ENCODE results near the gene CCRL2. TPM values are rescaled to one million over a fixed set of nuclear protein-coding genes. Genes with fewer than 3 reads are reported as not detected.

CCRL2 gene
- total and polyA plus RNA-seq, 2 of the 8 experiments (the other 6 are each of a cell fraction or from before 2014, with no cell fraction given) = not detected

DNA sequence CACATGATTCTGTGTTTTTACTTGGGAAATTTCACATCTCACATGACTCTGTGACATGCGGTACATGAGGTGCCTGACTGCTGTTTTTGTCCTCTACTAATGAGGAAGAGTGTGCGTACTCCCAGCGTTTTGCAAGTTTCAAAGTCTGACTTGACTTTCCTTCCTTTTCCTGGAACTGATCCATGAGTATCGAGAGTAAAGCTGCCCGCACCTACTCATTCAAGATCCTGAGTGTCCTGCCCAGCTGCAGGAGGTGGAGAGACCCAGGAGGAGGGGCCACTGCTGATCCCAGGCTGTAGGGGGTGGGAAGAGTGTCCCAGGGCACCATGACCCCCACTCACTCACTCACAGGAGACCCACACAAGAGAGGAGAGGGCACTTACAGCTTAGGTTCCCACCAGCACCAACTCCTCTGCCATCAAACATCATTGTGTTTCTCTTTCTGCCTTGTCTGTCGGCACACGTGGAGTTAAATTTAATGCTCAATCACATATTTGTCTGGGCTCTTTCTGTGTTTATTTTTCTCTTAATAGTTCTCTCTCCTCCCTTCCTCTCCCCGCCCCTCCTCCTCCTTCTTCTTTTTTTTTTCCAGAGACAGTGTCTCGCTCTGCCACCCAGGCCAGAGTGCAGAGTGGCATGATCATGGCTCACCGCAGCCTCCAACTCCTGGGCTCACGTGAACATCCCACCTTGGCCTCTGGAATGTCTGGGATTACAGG lies 1.6 kb upstream of the CCRL2 start:
- no peaks in the 10 kb centered on the region for H3K36me3 ChIP-seq (ENCODE audit: control insufficient read depth in 2 of 4, insufficient read depth in 4 of 4, low read length in 3 of 4)
- no peaks in the 10 kb centered on the region for H3K79me1 ChIP-seq (ENCODE audit: low read depth, low read length)
- H3K27me3 ChIP-seq (replicated peaks in 1 of 4; ENCODE audit: control insufficient read depth in 3 of 4, extremely low read depth in 1 of 4, insufficient read depth in 3 of 4, low read length in 3 of 4) = no peaks in the 10 kb centered on the region; a peak in 1 of 7 replicates
- no peaks in the 10 kb centered on the region for H4K20me1 ChIP-seq (replicated peaks in 1 of 2; ENCODE audit: control insufficient read depth in 1 of 2, insufficient read depth in 2 of 2, low read length in 2 of 2)
- no peak overlapping the region for H3K14ac ChIP-seq (ENCODE audit: insufficient read length)
- H4K91ac ChIP-seq (replicated peaks; ENCODE audit: insufficient read length, low read length) = no peak overlapping the region
- WGBS, 2 experiments (ENCODE audit: extremely low coverage in 1 of 2, insufficient coverage in 1 of 2, insufficient read length in 1 of 2, insufficient replicate concordance in 2 of 2, low coverage in 1 of 2, low lambda C conversion rate in 2 of 2, missing lambda C conversion rate in 1 of 2) = 84% methylated on average over 9 of the region's 11 CpGs; no CpG with 5 or more reads in 1 of the 2 experiments
- H2BK20ac ChIP-seq (ENCODE audit: low read length) = no peak overlapping the region
- no peaks in the 10 kb centered on the region for H3K23me2 ChIP-seq (ENCODE audit: low read depth, low read length)
- no peaks in the 10 kb centered on the region for H3K79me2 ChIP-seq (ENCODE audit: control insufficient read depth in 1 of 2, insufficient read depth in 2 of 2, low read length in 2 of 2)
- POLR2A ChIA-PET (ENCODE audit: partially characterized antibody) = no interaction called here
- H3K4ac ChIP-seq (replicated peaks; ENCODE audit: insufficient read length, low read depth, low read length) = no peak overlapping the region
- H4K5ac ChIP-seq (ENCODE audit: insufficient read length, low read depth, low read length) = no peak overlapping the region
- no peak overlapping the region for H3K23ac ChIP-seq (ENCODE audit: insufficient read length)
- H2BK5ac ChIP-seq (ENCODE audit: low read depth, low read length) = no peak overlapping the region
- H3K56ac ChIP-seq (replicated peaks; ENCODE audit: insufficient read length, low read depth, low read length) = no peak overlapping the region
- no peak overlapping the region for H2BK15ac ChIP-seq (ENCODE audit: low read length)
- no peak overlapping the region for H4K8ac ChIP-seq (ENCODE audit: extremely low read depth, insufficient read depth, low read length)
- H3K27ac ChIP-seq (ENCODE audit: low read depth, low read length) = no peak overlapping the region
- no peaks in the 10 kb centered on the region for H3K9me3 ChIP-seq (ENCODE audit: insufficient read depth in 2 of 2, low read depth in 1 of 2, low read length in 1 of 2)
- no peak overlapping the region for H3K4me2 ChIP-seq (ENCODE audit: insufficient read depth in 1 of 2, low read depth in 2 of 2, low read length in 2 of 2)
- CTCF ChIA-PET (ENCODE audit: partially characterized antibody) = interaction anchor here (1.0 to 3.5 kb wide), 2 partner anchors 45 kb away, joined by 3 to 14 read pairs; no protein-coding TSS in a partner anchor
- H2AK5ac ChIP-seq (ENCODE audit: low read depth, low read length) = no peak overlapping the region
- H3K18ac ChIP-seq (ENCODE audit: extremely low read depth, low read length) = no peak overlapping the region
- H3K4me1 ChIP-seq (replicated peaks in 1 of 4; ENCODE audit: control insufficient read depth in 3 of 4, insufficient read depth in 4 of 4, low read length in 3 of 4) = no peaks in the 10 kb centered on the region
- H3K4me3 ChIP-seq (ENCODE audit: extremely low read depth in 1 of 4, insufficient read depth in 2 of 4, low read depth in 3 of 4, low read length in 4 of 4) = no peak overlapping the region
- no peak overlapping the region for H3K9ac ChIP-seq (replicated peaks in 1 of 4; ENCODE audit: extremely low read depth in 1 of 4, low read depth in 3 of 4, low read length in 3 of 4)
- no peak overlapping the region for H2BK120ac ChIP-seq (replicated peaks; ENCODE audit: low read depth, low read length)
- H2BK12ac ChIP-seq (ENCODE audit: low read depth, low read length) = no peak overlapping the region
- no peak for DNase-seq (ENCODE audit: low read depth in 1 of 2, low spot score in 2 of 2)
- FAIRE-seq = no peak
- H2AFZ ChIP-seq (ENCODE audit: low read length) = 0 out of 2 replicates have a peak overlapping the region, but pooled peaks have one; percentile 57
- TF ChIP-seq, protein P1, sequence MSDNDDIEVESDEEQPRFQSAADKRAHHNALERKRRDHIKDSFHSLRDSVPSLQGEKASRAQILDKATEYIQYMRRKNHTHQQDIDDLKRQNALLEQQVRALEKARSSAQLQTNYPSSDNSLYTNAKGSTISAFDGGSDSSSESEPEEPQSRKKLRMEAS (IDR thresholded peaks at IDR 0.05) = no peak
- TF ChIP-seq CTBP2 (IDR thresholded peaks at IDR 0.05; ENCODE audit: borderline replicate concordance, insufficient read depth, insufficient read length, low read length) (no peak), KDM5A (IDR thresholded peaks at IDR 0.05; ENCODE audit: low read length) (no peak), CREB1 (IDR thresholded peaks at IDR 0.05) (no peak), JUN (IDR thresholded peaks at IDR 0.05; ENCODE audit: low read depth, low read length) (no peak), SAP30 (IDR thresholded peaks at IDR 0.05; ENCODE audit: insufficient read depth, insufficient replicate concordance, low read length) (no peak), ZNF274 (IDR thresholded peaks at IDR 0.05; ENCODE audit: borderline replicate concordance, extremely low read depth, low read length) (no peak), RXRA (IDR thresholded peaks at IDR 0.05; ENCODE audit: insufficient read depth, low read depth, low read length) (no peak), EZH2 (IDR thresholded peaks at IDR 0.05; ENCODE audit: low read depth, low read length, severe bottlenecking) (no peak), SIRT6 (IDR thresholded peaks at IDR 0.05; ENCODE audit: low read length) (no peak), CHD1 (IDR thresholded peaks at IDR 0.05; ENCODE audit: low read depth, low read length) (no peak), SUZ12 (IDR thresholded peaks at IDR 0.05; ENCODE audit: low read length) (no peak), BCL11A (IDR thresholded peaks at IDR 0.05; ENCODE audit: low read depth in 2 of 2, low read length in 2 of 2) (no peak)

Measured in H1 (cell line).